ENCODE results near the gene RTN3. TPM values are rescaled to one million over a fixed set of nuclear protein-coding genes. Genes with fewer than 3 reads are reported as not detected.

Gene RTN3
- total RNA-seq, 3 donors from 2014 or later (not counting 1 experiment from before 2014, with no cell fraction given) = 36.9 to 43.0 (median 37.6) TPM

GRCh38 chr11:63761931-63762653 is 80.8 kb downstream of the RTN3 start:
- intact Hi-C loops (cut with micrococcal nuclease) = no loop called here

DNA sequence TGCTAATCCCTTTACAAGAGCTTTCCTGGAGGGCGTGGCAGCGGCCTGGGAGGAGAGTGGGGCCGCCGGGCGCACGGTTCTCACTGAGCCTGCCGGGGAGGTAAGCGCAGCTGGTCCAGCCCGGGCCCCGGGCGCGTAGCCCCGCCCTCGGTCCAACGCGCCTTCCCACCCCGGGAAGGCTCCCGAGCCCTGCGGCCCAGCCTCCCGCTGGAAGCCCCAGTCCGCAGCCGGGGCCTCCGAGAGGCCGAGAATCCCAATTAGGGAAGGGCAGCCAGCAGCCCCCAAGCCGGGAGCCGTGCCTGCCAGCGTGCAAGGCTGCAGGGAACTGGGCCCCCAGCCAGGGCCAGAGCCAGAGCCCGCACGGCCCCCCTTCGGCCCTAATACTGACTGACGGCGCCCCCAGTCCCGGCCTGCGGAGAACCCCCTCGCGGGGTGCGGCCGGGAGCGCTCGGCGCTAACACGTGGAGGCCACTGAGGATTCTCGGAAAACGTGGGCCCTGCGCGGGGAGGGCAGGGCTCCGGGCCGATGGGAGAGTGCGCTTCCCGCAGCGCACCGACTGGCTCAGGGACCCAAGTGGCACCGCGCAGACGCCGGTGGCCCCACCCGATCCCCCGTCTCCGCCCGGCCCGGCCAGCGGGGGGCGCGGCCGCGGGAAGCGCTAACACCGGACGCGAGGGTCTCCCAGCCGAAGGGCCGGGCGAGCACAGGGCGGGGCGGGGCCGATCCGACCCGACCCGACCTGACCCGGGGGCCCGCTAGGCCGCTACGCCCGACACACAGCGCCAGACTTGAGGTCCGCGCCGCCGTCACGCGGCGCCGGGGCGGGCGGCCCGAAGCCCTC is 81.6 kb downstream of the RTN3 start:
- no peak overlapping the region for H3K27ac Mint-ChIP-seq
- Histone ChIP-seq H3K27ac (ENCODE audit: low read length) (no peak overlapping the region), H3K4me3 (ENCODE audit: low read length) (no peak overlapping the region), H3K4me1 (ENCODE audit: control insufficient read depth, insufficient read depth, low read length) (peaks cover 11% of the 10 kb centered on the region), H3K36me3 (ENCODE audit: control insufficient read depth, insufficient read depth, low read length) (peaks cover 5% of the 10 kb centered on the region), H3K9me3 (ENCODE audit: control insufficient read depth, insufficient read depth, low read length) (no peaks in the 10 kb centered on the region), H3K27me3 (ENCODE audit: control insufficient read depth, insufficient read depth, low read length) (no peaks in the 10 kb centered on the region)
- no peaks in the 10 kb centered on the region for H3K36me3 Mint-ChIP-seq
- peaks cover 0 to 2% of the 10 kb centered on the region in 2 donors for H3K27me3 Mint-ChIP-seq (ENCODE audit: low read depth in 2 of 2)
- TF ChIP-seq, protein P1, sequence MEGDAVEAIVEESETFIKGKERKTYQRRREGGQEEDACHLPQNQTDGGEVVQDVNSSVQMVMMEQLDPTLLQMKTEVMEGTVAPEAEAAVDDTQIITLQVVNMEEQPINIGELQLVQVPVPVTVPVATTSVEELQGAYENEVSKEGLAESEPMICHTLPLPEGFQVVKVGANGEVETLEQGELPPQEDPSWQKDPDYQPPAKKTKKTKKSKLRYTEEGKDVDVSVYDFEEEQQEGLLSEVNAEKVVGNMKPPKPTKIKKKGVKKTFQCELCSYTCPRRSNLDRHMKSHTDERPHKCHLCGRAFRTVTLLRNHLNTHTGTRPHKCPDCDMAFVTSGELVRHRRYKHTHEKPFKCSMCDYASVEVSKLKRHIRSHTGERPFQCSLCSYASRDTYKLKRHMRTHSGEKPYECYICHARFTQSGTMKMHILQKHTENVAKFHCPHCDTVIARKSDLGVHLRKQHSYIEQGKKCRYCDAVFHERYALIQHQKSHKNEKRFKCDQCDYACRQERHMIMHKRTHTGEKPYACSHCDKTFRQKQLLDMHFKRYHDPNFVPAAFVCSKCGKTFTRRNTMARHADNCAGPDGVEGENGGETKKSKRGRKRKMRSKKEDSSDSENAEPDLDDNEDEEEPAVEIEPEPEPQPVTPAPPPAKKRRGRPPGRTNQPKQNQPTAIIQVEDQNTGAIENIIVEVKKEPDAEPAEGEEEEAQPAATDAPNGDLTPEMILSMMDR (IDR thresholded peaks at IDR 0.05) = no peak
- no peaks in the 10 kb centered on the region for H3K9me3 Mint-ChIP-seq
- intact Hi-C loops (cut with micrococcal nuclease) = no loop called here
- 96% methylated on average over 96 of the region's 96 CpGs for WGBS (ENCODE audit: insufficient coverage)
- no peak overlapping the region for H3K4me3 Mint-ChIP-seq
- peaks cover 7 to 8% of the 10 kb centered on the region in 2 donors for H3K4me1 Mint-ChIP-seq
- ATAC-seq = no peak
- DNase-seq = no peak

More at GRCh38 chr11:63761931-63762653, 80.8 kb downstream of the RTN3 start:
- Histone ChIP-seq H3K27ac (ENCODE audit: low read length) (no peak overlapping the region), H3K9me3 (ENCODE audit: control insufficient read depth, insufficient read depth, low read length) (no peaks in the 10 kb centered on the region), H3K27me3 (ENCODE audit: control insufficient read depth, insufficient read depth, low read length) (no peaks in the 10 kb centered on the region), H3K4me3 (ENCODE audit: low read length) (no peak overlapping the region), H3K4me1 (ENCODE audit: control insufficient read depth, insufficient read depth, low read length) (peaks cover 4% of the 10 kb centered on the region), H3K36me3 (ENCODE audit: control insufficient read depth, insufficient read depth, low read length) (peaks cover 6% of the 10 kb centered on the region)
- Mint-ChIP-seq H3K27me3 (ENCODE audit: low read depth in 2 of 2) (no peaks in the 10 kb centered on the region), H3K4me3 (no peak overlapping the region), H3K27ac (no peak overlapping the region), H3K36me3 (no peaks in the 10 kb centered on the region), H3K9me3 (no peaks in the 10 kb centered on the region), H3K4me1 (peaks cover 0 to under 1% of the 10 kb centered on the region in 2 donors)
- ATAC-seq (no peak), DNase-seq (no peak)
- 97% methylated on average over 34 of the region's 34 CpGs for WGBS (ENCODE audit: insufficient coverage)
- TF ChIP-seq, protein P1 (IDR thresholded peaks at IDR 0.05) = no peak

DNA sequence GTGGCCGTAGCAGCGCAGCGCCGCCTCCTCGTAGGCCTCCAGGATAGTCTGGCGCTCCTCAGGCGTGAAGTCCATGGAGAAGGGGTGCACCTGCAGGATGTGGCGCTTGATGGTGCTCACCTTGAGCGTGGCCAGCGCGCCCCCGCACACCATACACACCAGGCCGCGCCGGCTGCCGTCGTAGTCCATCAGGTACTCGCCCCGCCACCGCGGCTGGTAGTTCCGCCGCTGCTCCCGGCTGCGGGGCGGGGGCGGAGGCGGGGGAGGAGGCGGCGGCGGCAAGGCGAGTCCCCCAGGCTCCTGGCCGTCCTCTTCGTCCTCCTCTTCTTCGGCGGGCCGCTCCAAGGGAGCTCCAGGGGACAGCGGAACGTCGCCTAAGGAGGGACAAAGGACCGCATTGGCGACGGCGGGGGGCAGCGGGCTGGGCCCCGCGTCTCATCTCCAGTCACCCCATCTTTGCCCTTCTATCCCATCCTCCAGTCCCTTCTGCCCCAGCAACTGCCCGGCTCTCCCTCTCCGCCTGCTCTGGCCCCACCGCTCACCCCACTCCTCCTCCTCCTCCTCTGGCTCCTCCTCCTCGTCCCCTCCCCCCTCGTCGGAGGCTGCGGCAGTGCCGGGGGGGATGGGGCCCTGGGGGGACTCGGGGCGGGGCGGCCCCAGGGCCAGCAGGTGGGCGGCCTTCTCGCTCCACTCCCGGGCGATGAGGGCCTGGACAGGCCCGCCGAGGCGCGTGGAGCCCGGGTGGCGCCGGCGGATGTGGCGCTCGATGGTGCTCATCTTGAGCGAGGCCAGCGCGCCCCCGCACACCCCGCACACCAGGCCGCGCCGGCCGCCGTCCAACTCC is 82.4 kb downstream of the RTN3 start:
- H3K4me1 ChIP-seq (ENCODE audit: control insufficient read depth, insufficient read depth, low read length) = peaks cover 12% of the 10 kb centered on the region
- no peak for ATAC-seq
- H3K4me1 Mint-ChIP-seq = peaks cover 7 to 9% of the 10 kb centered on the region in 2 donors
- H3K27me3 Mint-ChIP-seq (ENCODE audit: low read depth in 2 of 2) = peaks cover 0 to 2% of the 10 kb centered on the region in 2 donors
- TF ChIP-seq, protein P1 (IDR thresholded peaks at IDR 0.05) = no peak
- H3K9me3 ChIP-seq (ENCODE audit: control insufficient read depth, insufficient read depth, low read length) = no peaks in the 10 kb centered on the region
- H3K9me3 Mint-ChIP-seq = no peaks in the 10 kb centered on the region
- H3K36me3 ChIP-seq (ENCODE audit: control insufficient read depth, insufficient read depth, low read length) = no peaks in the 10 kb centered on the region
- no peak overlapping the region for H3K27ac ChIP-seq (ENCODE audit: low read length)
- no peaks in the 10 kb centered on the region for H3K36me3 Mint-ChIP-seq
- no peak for DNase-seq
- intact Hi-C loops (cut with micrococcal nuclease) = no loop called here
- H3K4me3 Mint-ChIP-seq = no peak overlapping the region
- WGBS (ENCODE audit: insufficient coverage) = 97% methylated on average over 82 of the region's 82 CpGs
- H3K27ac Mint-ChIP-seq = no peak overlapping the region
- H3K27me3 ChIP-seq (ENCODE audit: control insufficient read depth, insufficient read depth, low read length) = no peaks in the 10 kb centered on the region
- no peak overlapping the region for H3K4me3 ChIP-seq (ENCODE audit: low read length)
